GM12878 (cell line): ENCODE results near the gene RAF1.
"Not testable (repeated sequence)": the region's sequence is repeated elsewhere in the genome, so short reads cannot be mapped to it uniquely, and the experiment has no call there.

Experiments
- CUX1 ChIP-seq: IDR thresholded peaks from 2 replicates; pipeline ENCODE4 v1.6.1; 2012; ENCODE audit warnings: improper control_type of control experiment, low read depth, low read length; ENCODE audit not compliant: insufficient replicate concordance
- EP300 ChIP-seq, 2 experiments: fragments of 150-350 bp in 1 of 2; IDR thresholded peaks; 2 replicates each; pipeline ENCODE4 v1.6.1; 2011 to 2012; ENCODE audit warnings: low read depth in 2 of 2, low read length in 2 of 2, borderline replicate concordance in 1 of 2, improper control_type of control experiment in 1 of 2, inconsistent platforms in 1 of 2; ENCODE audit not compliant: control insufficient read depth in 1 of 2
- ETV6 ChIP-seq, 2 experiments: fragments of 450-650 bp in 1 of 2; IDR thresholded peaks in 1 of 2; conservative IDR thresholded peaks in 1 of 2; 2 replicates each; pipeline ENCODE4 v1.6.1; 2014; ENCODE audit warnings: antibody characterized with exemption in 1 of 2, borderline replicate concordance in 1 of 2, low read depth in 1 of 2, mild to moderate bottlenecking in 1 of 2, moderate library complexity in 1 of 2
- MAX ChIP-seq: IDR thresholded peaks from 2 replicates; pipeline ENCODE4 v1.6.1; 2012; ENCODE audit warnings: low read depth, low read length, improper control_type of control experiment
- NR2C1 ChIP-seq: fragments of 450-650 bp; IDR thresholded peaks from 2 replicates; pipeline ENCODE4 v1.6.1; 2017; ENCODE audit warnings: antibody characterized with exemption, mild to moderate bottlenecking, moderate library complexity
- SMAD5 ChIP-seq: IDR thresholded peaks from 2 replicates; pipeline ENCODE4 v1.6.1; 2016; ENCODE audit warnings: antibody characterized with exemption, low read depth
- TCF12 ChIP-seq: IDR thresholded peaks from 2 replicates; pipeline ENCODE4 v1.6.1; 2011; ENCODE audit warnings: low read depth, mild to moderate bottlenecking, low read length
- YBX1 ChIP-seq: fragments of 450-650 bp; IDR thresholded peaks from 2 replicates; pipeline ENCODE4 v1.6.1; 2016; ENCODE audit warnings: antibody characterized with exemption
- YY1 ChIP-seq: IDR thresholded peaks from 2 replicates; pipeline ENCODE4 v1.6.1; 2011; ENCODE audit warnings: low read depth, mild to moderate bottlenecking, low read length
- ZNF274 ChIP-seq: IDR thresholded peaks from one replicate; pipeline ENCODE4 v1.8.0; 2011; ENCODE audit not compliant: insufficient read length, insufficient read depth
- TF ChIP-seq, protein P1 (sequence below), 3 experiments: IDR thresholded peaks in 2 of 3; conservative IDR thresholded peaks in 1 of 3; 2 replicates each; pipeline ENCODE4 v1.5.1; 2011; ENCODE audit warnings: low read depth in 3 of 3, low read length in 3 of 3, mild to moderate bottlenecking in 3 of 3, control low read depth in 2 of 3, moderate library complexity in 2 of 3, inconsistent platforms in 1 of 3, mixed read lengths in 1 of 3; ENCODE audit not compliant: control insufficient read depth in 2 of 3, insufficient read depth in 1 of 3; ENCODE audit errors: extremely low read depth in 1 of 3
- TF ChIP-seq, protein P2 (sequence below): IDR thresholded peaks from 2 replicates; pipeline ENCODE4 v1.6.1; 2012; ENCODE audit warnings: mild to moderate bottlenecking, low read depth, low read length
- TF ChIP-seq, protein P3 (sequence below): fragments of 450-650 bp; formaldehyde crosslinking; IDR thresholded peaks from 2 replicates; pipeline ENCODE4 v1.4.0; 2022; ENCODE audit warnings: mild to moderate bottlenecking, moderate library complexity

GRCh38 chr3:12661375-12661774, 2.5 kb downstream of the RAF1 start:
- TF ChIP-seq, protein P1, sequence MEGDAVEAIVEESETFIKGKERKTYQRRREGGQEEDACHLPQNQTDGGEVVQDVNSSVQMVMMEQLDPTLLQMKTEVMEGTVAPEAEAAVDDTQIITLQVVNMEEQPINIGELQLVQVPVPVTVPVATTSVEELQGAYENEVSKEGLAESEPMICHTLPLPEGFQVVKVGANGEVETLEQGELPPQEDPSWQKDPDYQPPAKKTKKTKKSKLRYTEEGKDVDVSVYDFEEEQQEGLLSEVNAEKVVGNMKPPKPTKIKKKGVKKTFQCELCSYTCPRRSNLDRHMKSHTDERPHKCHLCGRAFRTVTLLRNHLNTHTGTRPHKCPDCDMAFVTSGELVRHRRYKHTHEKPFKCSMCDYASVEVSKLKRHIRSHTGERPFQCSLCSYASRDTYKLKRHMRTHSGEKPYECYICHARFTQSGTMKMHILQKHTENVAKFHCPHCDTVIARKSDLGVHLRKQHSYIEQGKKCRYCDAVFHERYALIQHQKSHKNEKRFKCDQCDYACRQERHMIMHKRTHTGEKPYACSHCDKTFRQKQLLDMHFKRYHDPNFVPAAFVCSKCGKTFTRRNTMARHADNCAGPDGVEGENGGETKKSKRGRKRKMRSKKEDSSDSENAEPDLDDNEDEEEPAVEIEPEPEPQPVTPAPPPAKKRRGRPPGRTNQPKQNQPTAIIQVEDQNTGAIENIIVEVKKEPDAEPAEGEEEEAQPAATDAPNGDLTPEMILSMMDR (IDR thresholded peaks at IDR 0.05 in 2 of 3, conservative IDR thresholded peaks at IDR 0.05 in 1 of 3; ENCODE audit: control insufficient read depth in 2 of 3, extremely low read depth in 1 of 3, insufficient read depth in 1 of 3, low read depth in 3 of 3, low read length in 3 of 3) = not testable (repeated sequence)
- not testable (repeated sequence) for TF ChIP-seq TCF12; SMAD5; CUX1; YY1; EP300 (IDR thresholded peaks at IDR 0.05; ENCODE audit: borderline replicate concordance in 1 of 2, control insufficient read depth in 1 of 2, low read depth in 2 of 2, low read length in 2 of 2); YBX1; ZNF274; MAX; ETV6 (conservative IDR thresholded peaks at IDR 0.05 in 1 of 2, IDR thresholded peaks at IDR 0.05 in 1 of 2; ENCODE audit: borderline replicate concordance in 1 of 2, low read depth in 1 of 2); NR2C1
- TF ChIP-seq, protein P2, sequence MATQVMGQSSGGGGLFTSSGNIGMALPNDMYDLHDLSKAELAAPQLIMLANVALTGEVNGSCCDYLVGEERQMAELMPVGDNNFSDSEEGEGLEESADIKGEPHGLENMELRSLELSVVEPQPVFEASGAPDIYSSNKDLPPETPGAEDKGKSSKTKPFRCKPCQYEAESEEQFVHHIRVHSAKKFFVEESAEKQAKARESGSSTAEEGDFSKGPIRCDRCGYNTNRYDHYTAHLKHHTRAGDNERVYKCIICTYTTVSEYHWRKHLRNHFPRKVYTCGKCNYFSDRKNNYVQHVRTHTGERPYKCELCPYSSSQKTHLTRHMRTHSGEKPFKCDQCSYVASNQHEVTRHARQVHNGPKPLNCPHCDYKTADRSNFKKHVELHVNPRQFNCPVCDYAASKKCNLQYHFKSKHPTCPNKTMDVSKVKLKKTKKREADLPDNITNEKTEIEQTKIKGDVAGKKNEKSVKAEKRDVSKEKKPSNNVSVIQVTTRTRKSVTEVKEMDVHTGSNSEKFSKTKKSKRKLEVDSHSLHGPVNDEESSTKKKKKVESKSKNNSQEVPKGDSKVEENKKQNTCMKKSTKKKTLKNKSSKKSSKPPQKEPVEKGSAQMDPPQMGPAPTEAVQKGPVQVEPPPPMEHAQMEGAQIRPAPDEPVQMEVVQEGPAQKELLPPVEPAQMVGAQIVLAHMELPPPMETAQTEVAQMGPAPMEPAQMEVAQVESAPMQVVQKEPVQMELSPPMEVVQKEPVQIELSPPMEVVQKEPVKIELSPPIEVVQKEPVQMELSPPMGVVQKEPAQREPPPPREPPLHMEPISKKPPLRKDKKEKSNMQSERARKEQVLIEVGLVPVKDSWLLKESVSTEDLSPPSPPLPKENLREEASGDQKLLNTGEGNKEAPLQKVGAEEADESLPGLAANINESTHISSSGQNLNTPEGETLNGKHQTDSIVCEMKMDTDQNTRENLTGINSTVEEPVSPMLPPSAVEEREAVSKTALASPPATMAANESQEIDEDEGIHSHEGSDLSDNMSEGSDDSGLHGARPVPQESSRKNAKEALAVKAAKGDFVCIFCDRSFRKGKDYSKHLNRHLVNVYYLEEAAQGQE = not testable (repeated sequence)
- TF ChIP-seq, protein P3, sequence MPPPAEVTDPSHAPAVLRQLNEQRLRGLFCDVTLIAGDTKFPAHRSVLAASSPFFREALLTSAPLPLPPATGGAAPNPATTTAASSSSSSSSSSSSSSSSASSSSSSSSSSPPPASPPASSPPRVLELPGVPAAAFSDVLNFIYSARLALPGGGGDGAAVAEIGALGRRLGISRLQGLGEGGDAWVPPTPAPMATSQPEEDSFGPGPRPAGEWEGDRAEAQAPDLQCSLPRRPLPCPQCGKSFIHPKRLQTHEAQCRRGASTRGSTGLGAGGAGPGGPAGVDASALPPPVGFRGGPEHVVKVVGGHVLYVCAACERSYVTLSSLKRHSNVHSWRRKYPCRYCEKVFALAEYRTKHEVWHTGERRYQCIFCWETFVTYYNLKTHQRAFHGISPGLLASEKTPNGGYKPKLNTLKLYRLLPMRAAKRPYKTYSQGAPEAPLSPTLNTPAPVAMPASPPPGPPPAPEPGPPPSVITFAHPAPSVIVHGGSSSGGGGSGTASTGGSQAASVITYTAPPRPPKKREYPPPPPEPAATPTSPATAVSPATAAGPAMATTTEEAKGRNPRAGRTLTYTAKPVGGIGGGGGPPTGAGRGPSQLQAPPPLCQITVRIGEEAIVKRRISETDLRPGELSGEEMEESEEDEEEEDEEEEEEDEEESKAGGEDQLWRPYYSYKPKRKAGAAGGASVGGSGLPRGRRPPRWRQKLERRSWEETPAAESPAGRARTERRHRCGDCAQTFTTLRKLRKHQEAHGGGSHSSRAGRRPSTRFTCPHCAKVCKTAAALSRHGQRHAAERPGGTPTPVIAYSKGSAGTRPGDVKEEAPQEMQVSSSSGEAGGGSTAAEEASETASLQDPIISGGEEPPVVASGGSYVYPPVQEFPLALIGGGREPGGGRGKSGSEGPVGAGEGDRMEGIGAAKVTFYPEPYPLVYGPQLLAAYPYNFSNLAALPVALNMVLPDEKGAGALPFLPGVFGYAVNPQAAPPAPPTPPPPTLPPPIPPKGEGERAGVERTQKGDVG = not testable (repeated sequence)
